ENCODE data around the gene SLC25A6. TPM values are rescaled to one million over a fixed set of nuclear protein-coding genes. Genes with fewer than 3 reads are reported as not detected.

The SLC25A6 gene
- total and polyA plus RNA-seq, 9 donors: 105 to 703 (median 519) TPM

DNA sequence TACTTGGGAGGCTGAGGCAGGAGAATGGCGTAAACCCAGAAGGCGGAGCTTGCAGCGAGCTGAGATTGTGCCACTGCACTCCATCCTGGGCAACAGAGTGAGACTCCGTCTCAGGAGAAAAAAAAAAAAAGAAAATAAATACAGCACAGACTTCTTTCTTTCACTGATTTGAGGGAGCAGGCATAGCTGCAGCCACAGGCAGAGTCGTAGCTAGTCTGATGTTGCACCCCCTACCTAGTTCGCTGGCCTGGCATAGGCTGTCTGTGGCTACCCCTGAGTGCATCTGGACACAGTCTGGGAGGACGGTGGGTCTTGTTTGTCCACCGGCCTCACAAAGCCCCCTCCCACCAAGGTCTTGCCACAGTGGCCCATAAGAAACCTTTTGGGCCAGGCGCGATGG is 33.9 kb downstream of the SLC25A6 start:
- intact Hi-C loops (cut with DNase I): no loop called here
- peaks cover 0 to 10% of the 10 kb centered on the region in 2 donors for H3K9me3 ChIP-seq
- 98 to 100% (median 99%) methylated on average over 10 of the region's 10 CpGs for WGBS, 3 donors
- no peaks in the 10 kb centered on the region for H3K27me3 ChIP-seq
- peak in 2 of 5 donors; percentile 10 to 24 for DNase-seq
- peaks cover 6% of the 10 kb centered on the region for H3K4me1 ChIP-seq (ENCODE audit: insufficient read depth)
- no peak overlapping the region for H3K27ac ChIP-seq
- H3K36me3 ChIP-seq: no peaks in the 10 kb centered on the region
- no peak overlapping the region for H3K4me3 ChIP-seq
- TF ChIP-seq EP300 (IDR thresholded peaks at IDR 0.05) (no peak), POLR2A (IDR thresholded peaks at IDR 0.05) (no peak)
- TF ChIP-seq, protein P1, sequence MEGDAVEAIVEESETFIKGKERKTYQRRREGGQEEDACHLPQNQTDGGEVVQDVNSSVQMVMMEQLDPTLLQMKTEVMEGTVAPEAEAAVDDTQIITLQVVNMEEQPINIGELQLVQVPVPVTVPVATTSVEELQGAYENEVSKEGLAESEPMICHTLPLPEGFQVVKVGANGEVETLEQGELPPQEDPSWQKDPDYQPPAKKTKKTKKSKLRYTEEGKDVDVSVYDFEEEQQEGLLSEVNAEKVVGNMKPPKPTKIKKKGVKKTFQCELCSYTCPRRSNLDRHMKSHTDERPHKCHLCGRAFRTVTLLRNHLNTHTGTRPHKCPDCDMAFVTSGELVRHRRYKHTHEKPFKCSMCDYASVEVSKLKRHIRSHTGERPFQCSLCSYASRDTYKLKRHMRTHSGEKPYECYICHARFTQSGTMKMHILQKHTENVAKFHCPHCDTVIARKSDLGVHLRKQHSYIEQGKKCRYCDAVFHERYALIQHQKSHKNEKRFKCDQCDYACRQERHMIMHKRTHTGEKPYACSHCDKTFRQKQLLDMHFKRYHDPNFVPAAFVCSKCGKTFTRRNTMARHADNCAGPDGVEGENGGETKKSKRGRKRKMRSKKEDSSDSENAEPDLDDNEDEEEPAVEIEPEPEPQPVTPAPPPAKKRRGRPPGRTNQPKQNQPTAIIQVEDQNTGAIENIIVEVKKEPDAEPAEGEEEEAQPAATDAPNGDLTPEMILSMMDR (IDR thresholded peaks at IDR 0.05): no peak

DNA sequence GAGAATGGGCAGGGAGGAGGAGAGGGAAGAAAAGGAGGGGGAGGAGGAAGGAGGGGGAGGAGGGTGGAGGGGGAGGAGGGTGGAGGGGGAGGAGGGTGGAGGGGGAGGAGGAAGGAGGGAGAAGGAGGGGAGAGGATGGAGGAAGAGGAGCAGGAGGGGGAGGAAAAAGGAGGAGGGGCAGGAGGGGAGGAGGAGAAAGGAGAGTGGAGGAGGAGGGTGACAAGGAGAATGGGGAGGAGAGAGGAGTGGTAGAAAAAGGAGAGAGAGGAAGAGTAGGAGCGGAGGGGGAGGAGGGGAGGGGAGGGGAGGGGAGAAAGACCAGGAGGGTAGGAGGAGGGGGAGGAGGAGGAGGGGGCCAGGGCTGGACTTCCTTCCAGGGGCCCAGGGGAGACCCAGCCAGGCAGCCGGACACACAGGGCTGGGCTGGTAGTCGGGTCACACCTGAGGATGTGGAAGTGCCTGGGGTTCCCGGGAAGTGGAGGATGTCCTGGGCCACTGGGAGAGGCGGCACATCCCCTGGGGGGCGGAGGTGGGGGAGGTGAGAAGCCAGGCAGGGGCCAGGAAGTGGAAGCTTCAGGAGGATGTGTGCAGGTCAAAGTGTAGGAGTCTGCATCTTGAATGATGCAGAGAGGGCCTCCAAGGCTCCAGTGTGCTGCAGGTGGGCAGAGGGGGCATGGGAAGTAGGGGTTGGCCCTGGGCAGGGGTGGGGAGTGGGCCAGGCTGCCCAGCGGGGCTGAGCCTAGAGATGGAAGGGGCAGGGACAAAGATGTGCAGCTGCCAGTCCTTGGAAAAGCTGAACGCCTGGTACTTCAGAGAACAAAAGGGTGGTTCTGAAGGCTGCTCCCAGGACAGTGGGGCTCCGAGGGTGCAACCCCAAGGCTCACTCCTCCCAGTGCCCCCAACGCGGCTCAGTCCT is 36.5 kb downstream of the SLC25A6 start:
- Histone ChIP-seq H3K9me3 (peaks cover 0 to 10% of the 10 kb centered on the region in 2 donors), H3K27ac (peak overlapping the region in 1 of 2 donors; percentile 54), H3K4me3 (no peak overlapping the region), H3K36me3 (no peaks in the 10 kb centered on the region), H3K27me3 (no peaks in the 10 kb centered on the region), H3K4me1 (ENCODE audit: insufficient read depth) (peaks cover 6% of the 10 kb centered on the region)
- intact Hi-C loops (cut with DNase I): no loop called here
- TF ChIP-seq, protein P1 (IDR thresholded peaks at IDR 0.05): no peak
- TF ChIP-seq EP300 (IDR thresholded peaks at IDR 0.05) (no peak), POLR2A (IDR thresholded peaks at IDR 0.05) (no peak)
- 26 to 39% (median 34%) methylated on average over 11 of the region's 11 CpGs for WGBS, 3 donors
- peak in 3 of 5 donors; percentile 32 to 51 (median 43) for DNase-seq

DNA sequence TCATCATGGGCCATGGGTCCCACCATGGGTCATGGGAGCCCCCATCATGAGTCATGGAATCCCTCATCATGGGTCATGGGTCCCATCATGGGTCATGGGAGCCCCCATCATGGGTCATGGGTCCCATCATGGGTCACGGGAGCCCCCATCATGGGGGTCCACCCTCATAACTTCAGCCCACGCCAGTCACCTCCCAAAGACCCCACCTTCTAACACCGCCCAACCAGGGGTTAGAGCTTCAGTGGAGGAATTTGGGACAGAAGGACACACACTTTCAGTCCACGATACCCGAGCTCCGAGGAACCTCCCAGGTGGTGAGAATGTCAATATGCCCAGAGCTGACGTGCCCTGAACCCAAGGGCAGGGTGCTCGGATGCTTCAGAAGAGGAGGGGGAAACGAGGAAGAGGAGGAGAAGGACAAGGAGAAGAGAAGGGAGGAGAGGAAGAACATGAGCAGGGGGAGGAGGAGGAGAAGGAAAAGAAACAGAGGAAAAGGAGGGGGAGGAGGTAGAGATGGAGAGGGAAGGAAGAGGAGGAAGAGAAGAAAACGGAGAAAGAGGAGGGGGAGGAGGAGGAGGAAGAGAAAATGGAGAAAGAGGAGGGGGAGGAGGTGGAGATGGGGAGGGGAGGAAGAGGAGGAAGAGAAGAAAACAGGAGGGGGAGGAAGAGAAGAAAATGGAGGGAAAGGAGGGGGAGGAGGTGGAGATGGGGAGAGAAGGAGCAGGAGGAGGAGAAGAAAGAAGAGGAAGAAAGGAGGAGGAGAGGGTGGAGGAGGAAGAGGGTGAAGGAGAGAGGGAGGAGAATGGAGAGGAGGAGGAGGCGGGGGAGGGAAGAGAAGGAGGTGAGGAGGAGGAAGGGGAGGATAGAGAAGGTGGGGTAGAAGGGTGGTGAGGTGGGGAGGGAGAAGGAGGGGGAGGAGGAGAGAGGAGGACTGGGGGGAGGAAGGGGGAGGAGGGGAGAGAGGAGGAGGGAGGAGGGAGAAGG is 37.6 kb downstream of the SLC25A6 start:
- 80 to 83% (median 82%) methylated on average over 10 to 11 of the region's 11 CpGs for WGBS, 3 donors
- Histone ChIP-seq H3K4me3 (no peak overlapping the region), H3K9me3 (peaks cover 0 to 10% of the 10 kb centered on the region in 2 donors), H3K27ac (no peak overlapping the region), H3K27me3 (no peaks in the 10 kb centered on the region), H3K36me3 (no peaks in the 10 kb centered on the region), H3K4me1 (ENCODE audit: insufficient read depth) (peaks cover 6% of the 10 kb centered on the region)
- intact Hi-C loops (cut with DNase I): no loop called here
- no peak for TF ChIP-seq POLR2A (IDR thresholded peaks at IDR 0.05)
- TF ChIP-seq, protein P1 (IDR thresholded peaks at IDR 0.05): no peak
- no peak for TF ChIP-seq EP300 (IDR thresholded peaks at IDR 0.05)
- no peak for DNase-seq

Measured in ovary (tissue), 9 donors.